Common myeloid progenitor, CD34-positive (primary cell): Measurements from ENCODE around the gene SLC12A2.

Experiments used
- CTCF ChIA-PET: fragments of 350-600 bp; sonication (Branson Sonifier 250); formaldehyde crosslinking; loops from one replicate; lab custom pipeline; 2021; ENCODE audit warnings: antibody characterized with exemption; lab: Charles Lee
- POLR2A ChIA-PET: fragments of 350-600 bp; sonication (Branson Sonifier 250); formaldehyde crosslinking; loops from one replicate; lab custom pipeline; 2021; ENCODE audit warnings: antibody characterized with exemption; lab: Charles Lee
- DNase-seq, 3 donors: peaks; one replicate each; pipeline versions ENCODE4 v3.0.0 to v3.0.0-alpha.2; 2013
- H3K27ac ChIP-seq, 2 experiments: 1 replicate in 1 of 2; 2 replicates in 1 of 2; pipeline ENCODE4 v1.7.0; 2013; ENCODE audit warnings: inconsistent platforms in 2 of 2, low read length in 2 of 2, mild to moderate bottlenecking in 2 of 2, low read depth in 1 of 2, moderate library complexity in 1 of 2; ENCODE audit not compliant: severe bottlenecking in 2 of 2, insufficient read depth in 1 of 2, poor library complexity in 1 of 2
- H3K27me3 ChIP-seq, 5 experiments: replicated peaks in 2 of 5; 1 replicate in 3 of 5; 2 replicates in 2 of 5; pipeline versions ENCODE4 v1.6.1 to v1.7.0; 2013; ENCODE audit warnings: low read length in 4 of 5, mild to moderate bottlenecking in 2 of 5, moderate library complexity in 2 of 5, inconsistent platforms in 1 of 5; ENCODE audit not compliant: insufficient read depth in 5 of 5, control insufficient read depth in 4 of 5
- H3K36me3 ChIP-seq, 4 experiments: 1 replicate in 2 of 4; 2 replicates in 2 of 4; pipeline versions ENCODE4 v1.6.1 to v1.7.0; 2013; ENCODE audit warnings: low read length in 3 of 4, control low read depth in 1 of 4, mild to moderate bottlenecking in 1 of 4; ENCODE audit not compliant: control insufficient read depth in 4 of 4, insufficient read depth in 4 of 4
- H3K4me1 ChIP-seq, 4 experiments: 1 replicate in 3 of 4; 2 replicates in 1 of 4; pipeline versions ENCODE4 v1.6.1 to v1.7.1; 2013; ENCODE audit warnings: low read length in 3 of 4, mild to moderate bottlenecking in 3 of 4, control low read depth in 1 of 4, inconsistent platforms in 1 of 4, moderate library complexity in 1 of 4; ENCODE audit not compliant: control insufficient read depth in 4 of 4, insufficient read depth in 4 of 4; ENCODE audit errors: control extremely low read depth in 1 of 4
- H3K4me3 ChIP-seq, 7 experiments: 1 replicate in 4 of 7; 2 replicates in 3 of 7; pipeline versions ENCODE4 v1.5.1 to v1.7.0; 2013; ENCODE audit warnings: mild to moderate bottlenecking in 7 of 7, low read length in 6 of 7, moderate library complexity in 6 of 7, inconsistent platforms in 2 of 7, low read depth in 2 of 7, control low read depth in 1 of 7; ENCODE audit not compliant: insufficient read depth in 4 of 7, control insufficient read depth in 1 of 7; ENCODE audit errors: extremely low read depth in 1 of 7
- H3K9me3 ChIP-seq, 5 experiments: 1 replicate in 4 of 5; 2 replicates in 1 of 5; pipeline versions ENCODE4 v1.6.1 to v1.7.1; 2013; ENCODE audit warnings: low read length in 4 of 5, mild to moderate bottlenecking in 2 of 5, inconsistent platforms in 1 of 5, low read depth in 1 of 5, moderate library complexity in 1 of 5; ENCODE audit not compliant: control insufficient read depth in 4 of 5, insufficient read depth in 2 of 5; ENCODE audit errors: control extremely low read depth in 1 of 5
- WGBS: methylation state at CpG from one replicate; pipeline ENCODE4 v1.1.5; 2013; ENCODE audit not compliant: insufficient coverage; 5-methylcytosine and 5-hydroxymethylcytosine counted together

Gene SLC12A2

DNA sequence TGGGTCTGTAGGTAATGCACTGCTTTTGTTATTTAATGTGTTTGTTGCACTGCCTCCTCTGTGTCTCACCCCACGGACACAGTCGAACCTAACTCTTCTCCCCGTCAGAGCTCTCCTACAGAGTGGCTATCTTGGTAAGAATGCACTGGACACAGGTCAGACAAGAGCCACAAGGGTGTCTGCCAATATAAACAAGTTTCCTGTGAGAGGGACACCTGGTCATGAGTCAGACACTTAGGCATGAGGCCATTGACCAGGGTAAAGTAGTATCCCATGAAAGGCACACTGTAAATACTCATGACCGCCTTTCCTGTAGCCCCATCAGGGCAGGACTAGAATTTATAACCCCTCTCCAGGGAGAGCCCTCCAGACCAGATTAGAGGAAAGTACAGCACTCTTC is 115.5 kb downstream of the SLC12A2 start:
- POLR2A ChIA-PET, result no interaction called here
- DNase-seq, result no peak
- H3K4me1 ChIP-seq, result peaks cover 0 to 16% (median 7%) of the 10 kb centered on the region in 4 experiments
- no peaks in the 10 kb centered on the region for H3K27me3 ChIP-seq
- H3K27ac ChIP-seq, result no peak overlapping the region
- H3K4me3 ChIP-seq, result no peak overlapping the region
- no peaks in the 10 kb centered on the region for H3K36me3 ChIP-seq
- WGBS, result 99% methylated on average over 4 of the region's 4 CpGs
- no peaks in the 10 kb centered on the region for H3K9me3 ChIP-seq
- CTCF ChIA-PET, result interaction anchor here (1.1 to 5.6 kb wide), 3 partner anchors 13 to 636 kb away, joined by 3 to 48 read pairs (median 3); no protein-coding TSS in a partner anchor

DNA sequence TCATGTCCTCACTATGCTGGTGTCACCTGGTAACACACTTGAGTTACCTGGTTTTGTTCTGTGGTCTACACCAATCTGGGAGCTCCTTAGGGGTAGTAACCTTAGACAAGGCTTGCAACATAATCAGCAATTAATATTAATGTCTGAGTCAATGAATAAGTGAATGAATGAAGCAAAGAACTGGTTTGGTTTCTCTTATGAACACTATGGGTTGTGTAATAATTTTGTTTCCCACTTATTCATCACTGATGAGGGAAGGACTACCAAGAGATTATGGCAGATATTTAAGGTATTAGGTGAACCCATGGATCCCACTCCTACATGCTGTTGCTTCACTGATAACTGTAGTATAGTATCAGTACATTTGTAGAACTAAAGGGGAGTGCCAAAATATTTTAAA is 116.0 kb downstream of the SLC12A2 start:
- no peak for DNase-seq
- no peaks in the 10 kb centered on the region for H3K9me3 ChIP-seq
- peaks cover 0 to 16% (median 7%) of the 10 kb centered on the region in 4 experiments for H3K4me1 ChIP-seq
- ChIA-PET CTCF (interaction anchor here (1.1 to 5.6 kb wide), 5 partner anchors 12 to 636 kb away, joined by 3 to 48 read pairs (median 3); no protein-coding TSS in a partner anchor), POLR2A (no interaction called here)
- no peak overlapping the region for H3K4me3 ChIP-seq
- no peak overlapping the region for H3K27ac ChIP-seq
- H3K36me3 ChIP-seq, result no peaks in the 10 kb centered on the region
- H3K27me3 ChIP-seq, result no peaks in the 10 kb centered on the region

DNA sequence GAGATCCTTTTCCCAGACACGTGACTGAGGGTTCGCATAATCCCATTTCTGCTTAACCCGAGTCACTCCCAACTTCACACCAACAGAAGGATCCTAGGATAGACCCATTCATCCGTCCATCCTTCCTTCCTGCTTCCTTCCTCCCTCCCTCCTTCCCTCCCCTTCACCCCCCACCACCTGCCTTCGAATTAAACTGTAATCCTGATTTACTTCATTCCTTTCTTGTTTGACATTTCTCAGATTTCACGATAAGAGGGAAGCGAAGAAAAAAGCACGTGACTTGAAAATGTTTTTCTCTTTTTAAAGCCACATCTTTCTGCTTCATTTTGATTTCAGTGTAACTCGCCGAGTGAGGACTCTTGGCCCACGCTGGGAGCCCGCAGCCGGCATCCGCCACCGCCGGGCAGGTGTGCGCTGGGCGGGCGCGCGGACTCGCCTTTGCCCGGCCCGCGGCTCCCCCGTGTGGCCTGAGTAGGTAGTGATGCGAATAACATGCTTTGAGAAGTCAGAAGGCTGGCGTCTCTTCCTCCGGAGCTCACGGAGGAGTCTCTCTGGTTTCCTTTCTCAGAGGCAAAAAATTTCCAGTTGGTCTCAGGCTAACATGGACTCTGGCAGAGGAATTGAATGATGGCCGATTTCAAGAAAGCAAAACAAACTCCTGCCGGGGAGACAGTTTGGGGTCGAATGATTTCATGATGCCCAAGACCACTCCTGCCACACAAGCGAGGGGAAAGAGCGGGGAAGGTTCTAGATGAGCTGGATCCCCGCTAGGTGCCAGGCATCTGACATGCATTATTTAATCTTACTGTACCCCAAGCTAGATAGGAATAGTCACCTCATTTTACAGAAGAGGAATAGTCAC is 117.7 kb downstream of the SLC12A2 start:
- Histone ChIP-seq H3K27me3 (no peaks in the 10 kb centered on the region), H3K9me3 (no peaks in the 10 kb centered on the region), H3K4me3 (peak overlapping the region in 6 of 7 experiments; percentile 27 to 70 (median 42)), H3K27ac (no peak overlapping the region), H3K4me1 (peaks cover 0 to 16% (median 7%) of the 10 kb centered on the region in 4 experiments), H3K36me3 (no peaks in the 10 kb centered on the region)
- ChIA-PET POLR2A (no interaction called here), CTCF (interaction anchor here (0.6 to 5.6 kb wide), 10 partner anchors 13 to 703 kb away, joined by 3 to 48 read pairs (median 4); no protein-coding TSS in a partner anchor)
- 10% methylated on average over 34 of the region's 36 CpGs for WGBS
- DNase-seq, result peak; percentile 64 to 77 (median 77)

DNA sequence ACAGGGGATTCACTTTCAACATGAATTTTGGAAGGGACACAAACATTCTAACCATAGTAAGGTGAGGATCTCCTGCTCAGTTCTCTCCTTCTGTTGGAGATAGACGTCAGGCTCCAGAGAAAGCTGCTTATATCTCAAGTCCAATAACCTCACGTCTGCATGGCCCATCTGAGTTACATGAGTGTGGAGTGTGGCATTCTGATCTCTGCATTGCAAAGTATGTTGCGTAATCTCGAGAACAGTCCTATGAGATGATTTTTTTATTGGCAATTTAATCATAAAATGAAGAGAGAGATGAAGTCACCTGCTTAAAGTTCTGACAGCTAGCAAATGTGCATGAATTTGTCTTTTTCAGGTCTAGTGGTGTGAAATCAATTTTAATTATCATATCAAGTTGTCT is 118.8 kb downstream of the SLC12A2 start:
- Histone ChIP-seq H3K9me3 (no peaks in the 10 kb centered on the region), H3K36me3 (no peaks in the 10 kb centered on the region), H3K27me3 (no peaks in the 10 kb centered on the region), H3K4me3 (no peak overlapping the region), H3K27ac (no peak overlapping the region), H3K4me1 (peaks cover 0 to 16% (median 7%) of the 10 kb centered on the region in 4 experiments)
- no peak for DNase-seq
- POLR2A ChIA-PET, result no interaction called here
- CTCF ChIA-PET, result interaction anchor here (0.8 to 5.6 kb wide), 6 partner anchors 12 to 642 kb away, joined by 3 to 48 read pairs (median 6); no protein-coding TSS in a partner anchor
- 100% methylated on average over 2 of the region's 4 CpGs for WGBS

DNA sequence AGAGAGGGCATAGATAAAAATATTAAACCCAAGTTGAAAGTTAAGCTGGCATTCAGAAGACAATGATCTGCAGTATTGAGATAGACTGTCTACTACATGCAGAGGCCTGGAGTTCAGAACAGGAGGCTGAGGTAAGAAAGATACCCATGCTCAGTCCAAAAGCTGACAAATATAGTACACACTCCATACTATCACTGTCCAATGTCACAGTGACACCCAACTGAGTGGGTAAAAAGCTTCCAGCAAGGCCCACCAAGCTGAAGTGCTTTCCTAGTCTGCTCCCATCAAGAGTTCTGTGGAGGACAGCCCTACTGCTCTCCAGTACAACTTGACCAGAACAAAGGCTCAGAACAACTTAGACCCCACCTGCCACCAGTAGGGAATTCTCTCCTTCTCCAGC is 124.9 kb downstream of the SLC12A2 start:
- CTCF ChIA-PET, result interaction anchor here (1.0 kb wide), 1 partner anchor 451 kb away, joined by 3 read pairs; no protein-coding TSS in a partner anchor
- POLR2A ChIA-PET, result no interaction called here
- no peaks in the 10 kb centered on the region for H3K9me3 ChIP-seq
- DNase-seq, result no peak
- H3K4me3 ChIP-seq, result no peak overlapping the region
- H3K36me3 ChIP-seq, result no peaks in the 10 kb centered on the region
- H3K4me1 ChIP-seq, result peaks cover 0 to 1% (median under 1%) of the 10 kb centered on the region in 4 experiments
- H3K27me3 ChIP-seq, result peaks cover 0 to 3% (median 0%) of the 10 kb centered on the region in 5 experiments
- no peak overlapping the region for H3K27ac ChIP-seq

DNA sequence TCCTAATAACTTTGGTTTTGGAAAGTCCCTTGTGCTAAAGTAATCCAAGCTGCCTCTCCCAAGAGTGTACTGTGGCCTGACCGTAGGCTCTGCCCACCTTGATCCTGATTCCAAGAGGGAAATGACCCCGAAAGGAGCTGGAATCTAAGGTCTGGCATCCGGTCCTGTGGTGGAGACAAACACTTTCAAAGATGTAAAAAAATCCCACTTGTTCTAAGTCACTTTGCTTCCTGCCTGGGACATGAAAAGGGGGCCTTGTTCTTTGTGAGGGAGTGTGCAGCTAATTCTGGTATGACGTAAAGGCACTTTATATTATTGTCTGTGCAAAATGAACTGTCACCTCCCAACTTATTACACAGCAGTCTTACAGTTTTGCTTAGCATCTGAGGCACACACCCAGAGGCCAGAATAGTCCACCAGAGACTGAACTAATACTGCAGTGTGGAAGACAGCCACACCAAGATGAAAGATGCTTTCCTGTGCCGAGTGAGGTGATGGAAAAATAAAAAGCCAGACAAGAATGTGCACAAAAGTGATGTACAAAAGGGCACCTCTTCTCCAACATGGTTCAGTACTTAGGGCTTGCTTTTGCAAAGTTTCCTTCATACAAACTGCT is 128.7 kb downstream of the SLC12A2 start:
- ChIA-PET POLR2A (no interaction called here), CTCF (interaction anchor here (1.4 to 2.2 kb wide), 3 partner anchors 13 to 461 kb away, joined by 3 to 10 read pairs (median 5); no protein-coding TSS in a partner anchor)
- no peaks in the 10 kb centered on the region for H3K9me3 ChIP-seq
- H3K27me3 ChIP-seq, result peaks cover 0 to 3% (median 0%) of the 10 kb centered on the region in 5 experiments
- no peak overlapping the region for H3K27ac ChIP-seq
- 100% methylated on average over 2 of the region's 5 CpGs for WGBS
- peaks cover 0 to 2% (median under 1%) of the 10 kb centered on the region in 4 experiments for H3K4me1 ChIP-seq
- H3K4me3 ChIP-seq, result no peak overlapping the region
- no peak for DNase-seq
- H3K36me3 ChIP-seq, result no peaks in the 10 kb centered on the region
